ENCODE data around the gene SELP. TPM values are rescaled to one million over a fixed set of nuclear protein-coding genes. Genes with fewer than 3 reads are reported as not detected.

Gene SELP
- polyA plus RNA-seq, 10 donors, result 0.18 to 2.7 (median 1.1) TPM

DNA sequence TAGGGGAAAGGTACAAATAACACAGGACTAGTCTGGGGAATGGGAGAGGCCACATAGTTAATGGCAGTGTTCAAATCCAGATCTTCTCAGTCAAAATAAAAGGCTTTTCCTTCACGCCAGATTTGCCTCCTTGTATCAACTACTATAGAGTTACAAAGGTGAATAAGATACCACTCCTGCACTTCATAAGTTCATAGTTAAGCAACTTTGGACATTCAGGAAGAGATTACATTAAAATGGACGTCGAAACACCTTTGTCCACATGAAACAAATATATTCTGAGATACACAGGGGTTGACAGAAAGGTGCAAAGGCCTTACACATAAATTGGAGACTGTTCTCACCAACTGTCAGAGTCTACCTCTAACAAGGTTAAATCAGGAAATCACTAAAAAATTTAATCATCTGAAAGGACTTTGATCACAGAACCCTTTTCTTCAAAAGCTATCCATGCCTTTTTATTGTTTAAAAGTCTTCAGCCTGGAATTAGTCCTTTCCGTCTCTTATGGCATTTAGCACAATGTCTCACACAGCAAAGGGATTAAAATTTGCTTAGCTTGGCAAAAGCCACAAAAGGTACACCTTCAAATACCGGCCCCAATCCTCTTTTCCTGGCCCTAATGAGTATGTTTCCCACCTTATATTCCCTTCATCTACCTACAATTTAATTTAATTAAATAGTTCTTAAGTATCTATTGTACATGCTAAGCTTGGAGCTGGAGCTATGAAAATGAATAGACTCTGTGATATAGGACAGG is 51.8 kb downstream of the SELP start:
- DNase-seq, result no peak

DNA sequence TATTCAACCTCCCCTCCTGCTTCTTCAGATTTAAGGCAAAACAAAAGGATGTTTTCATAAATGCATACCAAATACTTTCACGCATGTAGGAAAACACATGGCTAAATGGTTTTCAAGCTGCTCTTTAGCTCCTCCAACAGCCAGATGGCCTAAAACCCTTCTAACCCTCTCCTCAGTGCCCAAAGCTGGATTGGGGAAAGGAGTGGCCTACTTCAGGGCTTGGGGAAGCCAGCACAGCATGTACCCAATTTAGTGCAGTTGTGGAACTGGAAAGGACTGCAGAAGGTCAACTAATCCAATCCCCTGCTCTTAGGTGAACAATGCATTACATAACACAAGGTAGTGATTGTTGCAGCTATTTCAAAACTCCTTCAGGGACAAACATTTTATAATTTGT is 53.0 kb downstream of the SELP start:
- DNase-seq, result no peak

DNA sequence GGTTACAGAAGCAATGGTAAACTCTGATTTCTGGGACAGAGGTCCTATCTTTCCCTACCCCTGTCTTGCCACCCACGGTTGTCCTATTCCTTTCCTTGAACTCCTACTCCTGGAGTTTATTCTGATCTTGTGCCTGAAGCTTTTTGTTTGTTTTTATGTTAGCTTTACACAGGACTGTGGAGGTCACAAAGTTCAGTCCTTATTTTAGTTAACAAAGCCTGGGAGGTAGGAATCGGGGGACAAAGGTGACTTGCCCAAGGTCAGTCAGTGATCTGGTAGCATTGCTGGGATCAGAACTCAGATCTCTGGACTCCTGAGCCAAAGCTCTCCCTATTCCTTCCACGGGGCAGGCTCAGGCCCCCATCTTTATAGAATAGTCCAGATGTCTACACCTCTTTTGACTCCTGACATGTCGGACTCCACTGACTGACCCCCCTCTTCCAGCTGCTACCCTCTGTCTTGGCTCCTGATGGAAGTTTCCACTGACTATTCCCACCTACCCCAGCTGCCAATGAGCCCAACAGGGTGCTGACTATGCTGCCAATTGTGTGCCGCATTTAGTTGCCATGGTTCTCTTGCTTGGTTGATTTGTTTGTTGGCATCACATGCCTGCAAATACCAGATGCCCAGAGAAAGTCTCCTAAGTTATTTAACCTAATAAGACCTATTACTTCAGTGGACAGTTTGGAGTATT is 53.5 kb downstream of the SELP start:
- no peak for DNase-seq

DNA sequence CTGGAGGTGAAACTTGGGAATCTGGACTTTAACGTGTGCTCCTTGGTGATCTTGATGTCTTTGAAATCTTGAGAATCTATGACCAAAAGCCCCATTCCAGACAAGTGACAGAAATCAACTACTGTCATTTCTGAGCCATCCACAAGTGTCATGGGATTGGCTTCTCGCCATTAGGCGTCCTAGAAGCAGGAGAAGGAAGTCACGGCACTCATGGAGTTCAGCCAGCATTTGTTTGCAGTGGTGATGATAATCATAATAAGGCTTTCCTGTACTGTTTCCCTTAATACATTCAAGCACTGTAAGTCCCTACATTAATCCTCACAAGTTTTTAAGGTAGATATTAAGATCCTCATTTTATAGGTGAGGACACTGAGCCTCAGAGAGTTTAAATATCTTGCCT is 55.6 kb downstream of the SELP start:
- no peak for DNase-seq

DNA sequence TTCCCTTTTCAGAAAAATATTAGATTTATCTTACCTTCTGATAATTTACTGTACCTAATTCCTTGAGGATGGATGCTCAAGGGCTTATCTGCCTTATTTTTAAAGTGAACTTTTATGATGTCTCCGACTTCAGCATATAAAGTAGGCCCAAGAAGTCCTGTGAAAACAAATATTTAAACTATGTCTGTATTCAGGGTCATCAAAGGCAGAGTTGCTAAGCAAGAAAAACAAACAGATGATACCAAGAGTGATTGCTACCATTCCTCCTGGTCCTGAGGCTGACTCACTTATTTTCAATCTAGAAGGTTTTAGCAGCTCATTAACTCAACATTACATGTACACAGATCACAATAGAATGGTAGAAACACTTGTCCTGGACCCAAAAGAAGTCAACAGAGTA is 57.7 kb downstream of the SELP start:
- no peak for DNase-seq

DNA sequence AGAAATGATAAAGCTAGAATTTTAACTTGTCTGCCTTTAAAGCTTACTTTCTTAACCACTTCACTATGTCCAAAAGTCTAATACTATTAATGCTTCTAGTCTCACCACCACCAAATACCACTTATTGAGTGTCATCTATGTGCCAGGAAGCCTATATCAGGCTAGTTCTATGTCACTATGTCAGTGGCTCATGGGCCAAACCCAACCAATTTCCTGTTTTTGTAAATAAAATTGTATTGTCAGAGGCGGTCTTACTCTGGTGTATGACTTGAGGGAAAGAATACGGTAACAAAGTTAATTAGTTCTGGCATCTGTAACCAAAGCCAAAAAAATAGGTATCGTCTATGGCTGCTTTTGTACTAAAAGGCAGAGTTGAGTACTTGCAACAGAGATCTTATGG is 58.5 kb downstream of the SELP start:
- no peak for DNase-seq

DNA sequence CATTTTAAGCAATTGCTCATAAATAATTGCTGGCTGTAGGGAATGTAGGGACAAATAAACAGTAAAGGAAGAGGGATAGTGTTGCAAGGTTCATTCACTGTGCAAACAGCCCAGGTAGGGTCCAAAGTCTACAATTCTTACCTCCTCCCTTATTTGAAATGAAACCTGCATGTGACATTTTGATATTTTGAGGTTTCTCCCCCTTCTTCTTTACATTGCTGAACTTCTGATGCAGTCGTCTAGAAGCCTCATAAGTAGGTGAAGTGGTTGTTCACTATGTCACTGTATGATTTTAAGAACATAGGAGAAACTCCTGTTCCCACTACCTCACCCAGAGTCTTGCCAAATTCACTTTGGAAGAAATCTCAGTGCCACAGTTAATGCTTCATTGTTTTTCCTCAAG is 59.8 kb downstream of the SELP start:
- no peak for DNase-seq

DNA sequence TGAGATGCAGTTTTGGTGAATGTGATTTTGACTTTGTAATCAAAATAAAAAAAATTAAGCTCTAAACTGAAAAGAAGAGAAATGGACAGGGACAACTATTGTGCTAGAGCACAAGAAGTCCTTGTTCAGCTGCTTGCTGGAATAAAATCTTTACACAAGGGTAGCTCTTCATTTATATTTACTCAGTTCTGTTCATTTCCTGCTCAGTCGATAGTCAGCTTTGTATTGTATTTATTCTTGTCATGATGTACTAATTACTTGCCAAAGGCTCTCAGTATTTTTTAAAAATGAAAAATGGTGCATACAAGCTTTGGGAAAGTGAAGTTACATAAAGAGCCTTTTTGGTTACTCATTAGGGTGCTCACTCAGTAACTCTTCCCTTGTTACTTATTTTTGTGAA is 61.4 kb downstream of the SELP start:
- DNase-seq, result no peak

DNA sequence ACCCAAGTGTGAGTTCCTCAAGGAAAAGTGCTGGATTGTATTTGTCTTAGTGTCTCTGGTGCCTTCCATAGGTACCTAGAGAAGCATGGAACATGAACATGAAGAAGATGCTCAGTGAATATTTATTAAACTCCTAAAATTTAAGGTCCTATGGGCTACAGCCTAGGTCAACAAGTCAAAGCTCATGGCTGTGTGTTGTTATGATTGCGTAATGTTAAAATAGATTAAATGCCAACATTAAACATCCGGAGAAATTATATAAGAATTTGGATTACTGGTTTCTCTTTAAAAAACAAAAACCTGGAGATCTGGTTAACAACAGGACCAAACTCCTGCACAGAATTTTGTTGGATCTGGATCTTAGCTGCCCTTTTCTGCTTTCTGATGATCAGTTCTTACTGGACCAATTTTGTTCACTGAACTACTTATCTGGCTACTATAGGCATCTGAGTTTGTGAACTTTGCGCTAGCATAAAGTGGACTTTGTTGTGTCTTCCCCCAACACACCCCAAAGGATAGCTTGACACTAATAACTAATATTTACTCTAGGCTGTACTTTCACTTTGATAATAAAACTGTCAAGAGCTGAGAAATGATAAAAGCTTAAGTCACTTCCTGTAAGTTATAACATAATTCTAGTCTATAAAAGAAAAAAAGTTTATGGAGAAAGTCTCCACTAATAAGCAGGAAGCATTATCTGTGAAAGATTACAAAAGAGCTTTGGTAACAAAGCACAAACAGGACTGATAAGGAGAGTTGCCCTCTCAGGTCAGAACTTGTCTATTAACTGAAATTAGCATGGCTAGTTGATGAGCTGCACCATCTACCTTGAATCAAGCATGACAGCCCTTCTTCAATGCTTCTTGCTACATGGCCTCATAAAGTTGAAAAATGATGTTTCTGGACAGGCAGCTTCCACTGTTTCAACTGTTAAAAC is 64.3 kb downstream of the SELP start:
- DNase-seq, result no peak

DNA sequence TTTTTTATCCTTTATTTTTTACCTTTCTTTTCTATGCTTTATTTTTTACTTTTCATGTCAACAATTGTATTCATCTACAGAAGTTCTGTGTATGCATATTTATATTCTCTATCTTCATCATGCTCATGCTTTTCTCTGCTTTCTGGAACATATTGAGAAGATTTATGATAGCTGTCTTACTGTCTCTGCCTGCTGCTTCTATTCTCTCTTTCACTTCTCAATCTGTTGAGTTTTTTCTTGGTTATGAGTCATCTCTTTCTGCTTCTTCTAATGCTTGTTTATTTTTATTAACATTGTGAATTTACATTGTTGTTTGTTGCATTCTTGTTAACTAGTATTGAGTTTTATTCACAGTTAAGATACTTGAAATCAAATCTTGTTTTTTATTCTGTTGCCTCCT is 66.3 kb downstream of the SELP start:
- DNase-seq, result no peak

DNA sequence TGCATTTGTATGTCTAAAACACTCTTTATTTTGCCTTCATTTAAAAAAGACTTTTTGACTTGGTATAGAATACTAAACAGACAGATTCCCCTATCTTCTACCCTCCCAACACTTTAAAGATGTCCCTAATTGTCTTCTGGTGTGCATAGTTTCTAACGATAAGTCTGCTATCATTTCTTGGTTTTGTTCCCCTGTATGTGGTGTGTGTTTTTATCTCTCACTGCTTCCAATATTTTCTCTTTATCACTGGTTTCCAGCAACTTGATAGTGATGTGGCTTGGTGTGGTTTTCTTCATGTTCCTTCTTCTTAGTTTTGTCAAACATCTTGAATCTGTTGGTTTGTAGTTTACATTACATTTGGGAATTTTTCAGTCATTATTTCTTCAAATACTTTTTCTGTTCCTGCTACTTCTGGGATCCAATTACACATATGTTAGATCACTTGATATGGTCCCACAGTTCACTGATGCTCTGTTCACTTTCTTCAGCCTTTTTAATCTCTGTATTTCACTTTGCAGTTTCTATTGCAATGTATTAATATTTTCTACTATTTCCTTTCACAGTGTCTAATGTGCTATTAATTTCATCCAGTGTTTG is 66.8 kb downstream of the SELP start:
- no peak for DNase-seq

DNA sequence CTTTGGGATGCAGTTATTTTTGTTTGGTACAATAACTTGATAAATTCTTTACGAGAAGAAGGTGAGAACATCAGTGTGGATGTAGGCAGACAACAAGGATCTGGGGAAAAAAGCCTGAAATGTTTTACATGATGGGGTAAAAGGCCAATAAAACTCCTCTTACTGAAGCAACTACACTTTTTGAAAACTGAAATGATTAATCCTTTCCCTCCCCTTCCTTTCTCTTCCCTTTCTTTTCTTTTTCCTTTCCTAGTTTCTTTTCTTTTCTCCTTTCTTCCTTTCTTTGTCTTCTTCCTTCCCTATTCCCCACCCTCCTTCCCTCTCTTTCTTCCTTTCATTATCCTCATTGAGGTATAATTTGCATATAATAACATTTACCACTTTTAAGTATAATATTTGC is 68.2 kb downstream of the SELP start:
- DNase-seq, result no peak

DNA sequence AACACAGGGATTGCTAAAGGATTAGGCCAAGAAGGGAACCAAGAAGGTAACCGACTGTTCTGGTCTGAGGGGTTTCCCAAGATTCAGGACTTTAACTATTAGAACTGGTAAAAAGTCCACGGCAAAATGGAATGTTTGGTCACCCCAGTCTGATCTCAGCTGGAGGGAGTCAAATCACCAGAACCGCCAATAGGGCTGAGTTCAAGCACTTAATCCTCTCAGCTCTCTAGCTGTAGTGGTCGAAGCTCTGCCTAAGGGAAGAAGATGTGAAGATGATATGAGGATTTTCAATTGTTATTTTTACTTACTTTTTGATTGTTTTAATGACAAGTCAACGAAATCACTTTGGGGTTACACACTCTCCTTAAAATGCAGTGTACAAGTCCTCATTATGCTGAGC is 72.8 kb downstream of the SELP start:
- DNase-seq, result no peak

DNA sequence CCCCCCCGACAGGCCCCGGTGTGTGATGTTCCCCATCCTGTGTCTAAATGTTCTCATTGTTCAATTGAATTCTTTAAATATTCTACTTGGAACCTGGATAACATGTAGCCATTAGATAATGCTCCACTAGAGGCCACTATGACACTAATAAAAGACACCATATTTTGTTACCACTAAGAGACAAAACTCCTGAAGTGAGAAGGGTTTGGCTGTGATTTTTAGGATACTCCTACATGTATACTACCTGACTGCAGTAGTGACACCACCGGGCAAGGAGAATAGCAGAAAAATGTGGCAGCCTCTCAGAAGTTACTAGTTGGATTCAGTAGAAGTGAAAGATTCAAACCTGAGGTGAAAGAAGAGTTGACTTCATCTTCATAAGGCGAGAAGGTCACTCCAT is 79.6 kb downstream of the SELP start:
- peak; percentile 13 to 54 (median 18) for DNase-seq

DNA sequence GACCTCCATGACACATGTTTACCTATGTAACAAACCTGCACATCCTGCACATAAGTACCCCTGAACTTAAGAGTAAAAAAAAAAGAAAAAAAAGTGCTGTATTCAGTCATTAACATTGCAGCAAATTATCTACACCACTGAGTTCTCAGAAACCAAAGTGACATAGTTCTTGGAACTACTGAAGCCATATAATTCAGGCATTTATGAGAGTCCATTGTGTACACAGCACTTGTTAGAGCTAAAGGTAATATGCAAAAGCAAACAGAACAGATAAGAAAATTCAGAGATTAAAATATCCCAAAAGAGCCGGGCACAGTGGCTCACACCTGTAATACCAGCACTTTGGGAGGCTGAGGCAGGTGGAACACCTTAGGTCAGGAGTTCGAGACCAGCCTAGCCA is 81.6 kb downstream of the SELP start:
- DNase-seq, result no peak

DNA sequence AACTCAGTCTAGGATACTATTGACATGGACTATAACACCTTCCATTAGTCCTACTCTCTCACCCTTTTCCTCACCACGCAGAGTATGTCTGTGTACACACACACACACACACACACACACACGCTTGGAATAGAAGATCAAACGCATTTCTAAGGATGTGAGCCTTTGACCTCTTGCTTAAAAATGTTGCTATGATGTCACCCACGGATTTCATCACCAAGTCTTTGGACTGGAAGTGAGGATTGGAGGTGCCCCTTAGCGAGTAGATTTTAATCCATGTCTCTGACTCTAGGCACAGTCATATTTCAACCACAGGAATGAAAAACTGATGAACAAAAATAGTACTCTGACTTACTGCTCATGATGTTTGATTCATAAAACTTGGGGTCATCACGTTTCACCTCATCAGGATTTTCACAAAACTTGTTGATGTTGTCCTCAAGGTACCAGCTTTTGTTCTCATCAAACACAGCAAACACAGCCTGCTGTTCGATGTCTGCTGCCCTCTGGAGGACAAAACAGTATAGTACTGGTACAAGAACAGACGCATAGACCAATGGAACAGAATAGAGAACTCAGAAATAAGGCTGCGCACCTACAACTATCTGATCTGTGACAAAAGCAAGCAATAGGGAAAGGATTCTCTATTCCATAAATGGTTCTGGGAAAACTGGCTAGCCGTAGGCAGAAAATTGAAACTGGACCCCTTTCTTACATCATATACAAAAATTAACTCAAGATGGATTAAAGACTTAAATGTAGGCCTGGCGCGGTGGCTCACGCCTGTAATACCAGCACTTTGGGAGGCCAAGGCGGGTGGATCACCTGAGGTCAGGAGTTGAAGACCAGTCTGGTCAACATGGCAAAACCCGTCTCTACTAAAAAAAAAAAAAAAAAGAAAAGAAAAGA is 83.6 kb downstream of the SELP start:
- peak; percentile 63 to 81 (median 71) for DNase-seq

DNA sequence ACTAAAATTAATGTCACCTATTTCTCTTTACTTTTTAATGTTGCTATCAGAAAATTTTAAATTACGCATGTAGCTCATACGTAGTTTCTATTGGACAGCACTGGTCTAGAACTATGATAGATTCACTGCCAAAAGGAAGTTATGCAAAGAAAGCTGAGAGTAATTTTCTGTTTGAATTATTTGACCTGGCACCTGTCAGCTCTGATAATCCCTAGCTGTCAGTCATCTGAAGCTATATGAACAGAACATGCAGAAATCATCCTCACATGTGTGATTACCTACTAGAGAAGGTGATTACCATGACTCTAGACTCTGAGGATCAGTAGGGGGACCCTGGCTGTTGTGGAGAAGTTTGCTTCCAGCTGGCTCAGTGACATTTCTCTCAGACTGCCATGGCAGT is 84.5 kb downstream of the SELP start:
- DNase-seq, result no peak

DNA sequence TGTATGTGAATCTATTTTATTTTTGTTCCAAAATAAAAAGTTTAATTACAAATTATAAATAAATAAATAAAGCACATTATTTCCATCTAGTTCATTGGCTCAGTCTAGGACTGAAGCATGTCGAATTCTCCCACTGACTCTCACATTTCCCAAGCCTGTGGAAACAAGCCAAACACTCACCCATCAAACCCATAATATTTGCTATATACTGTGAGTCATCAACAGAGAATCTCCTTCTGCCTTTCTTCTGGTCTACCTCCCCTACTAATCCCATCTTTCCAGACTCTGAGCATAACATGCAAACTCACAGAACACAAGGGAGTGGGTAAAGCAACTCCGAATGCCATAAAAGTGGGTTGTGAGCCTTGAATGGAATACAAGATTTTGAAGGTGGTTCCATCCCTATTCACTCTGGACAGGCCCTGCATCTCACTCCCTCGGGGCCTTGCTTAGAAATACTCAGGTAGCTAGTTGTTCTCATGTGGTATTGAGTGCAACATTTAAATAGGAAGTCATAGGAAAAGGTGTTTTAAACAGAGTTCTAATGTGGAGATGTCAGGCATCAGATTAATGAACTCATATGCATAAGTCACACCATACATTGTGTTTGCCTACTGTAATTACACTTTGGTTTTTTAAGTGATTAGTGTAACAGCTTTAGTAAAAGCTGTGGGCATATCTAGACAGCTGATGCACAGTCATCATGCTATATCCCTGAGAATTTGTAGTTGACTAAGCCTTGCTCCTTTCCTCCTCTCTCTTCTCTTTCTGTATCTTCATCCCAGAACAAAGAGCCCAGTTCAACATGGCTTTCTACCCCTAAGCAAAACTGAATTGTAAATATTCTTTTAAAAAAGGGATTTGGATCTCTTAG is 90.7 kb downstream of the SELP start:
- DNase-seq, result peak in 1 of 3 donors; percentile 58

All from muscle of back (tissue), 11 donors.